BLaER1 (cell line): Measurements from ENCODE around the gene GABRG3.
A peak's percentile ranks its signal among the peaks of the same experiment; 100 is the strongest.

Experiments
- H3K27ac ChIP-seq: shearing (Covaris generic); formaldehyde crosslinking; 2 replicates; pipeline ENCODE4 v1.8.1; 2022
- H3K27me3 ChIP-seq: shearing (Covaris generic); formaldehyde crosslinking; 2 replicates; pipeline ENCODE4 v1.8.1; 2022
- H3K36me3 ChIP-seq: shearing (Covaris generic); formaldehyde crosslinking; 2 replicates; pipeline ENCODE4 v1.8.1; 2022
- H3K4me1 ChIP-seq: shearing (Covaris generic); formaldehyde crosslinking; 2 replicates; pipeline ENCODE4 v1.8.1; 2022
- H3K4me2 ChIP-seq: shearing (Covaris generic); formaldehyde crosslinking; 2 replicates; pipeline ENCODE4 v1.8.1; 2022
- H3K4me3 ChIP-seq: shearing (Covaris generic); formaldehyde crosslinking; 2 replicates; pipeline ENCODE4 v1.8.1; 2022
- H3K9ac ChIP-seq: shearing (Covaris generic); formaldehyde crosslinking; 2 replicates; pipeline ENCODE4 v1.8.1; 2022
- H3K9me3 ChIP-seq: shearing (Covaris generic); formaldehyde crosslinking; 2 replicates; pipeline ENCODE4 v1.8.1; 2022
- H4K20me1 ChIP-seq: shearing (Covaris generic); formaldehyde crosslinking; 2 replicates; pipeline ENCODE4 v1.8.1; 2022
- Cebpa-rat ChIP-seq: shearing (Covaris generic); IDR thresholded peaks from 2 replicates; pipeline ENCODE4 v1.8.1; 2022

Gene GABRG3

GRCh38 chr15:27579738-27580137 lies 608.8 kb downstream of the GABRG3 start:
- H3K27ac ChIP-seq = no peak overlapping the region
- H3K9ac ChIP-seq = no peak overlapping the region
- H4K20me1 ChIP-seq = no peaks in the 10 kb centered on the region
- no peak overlapping the region for H3K4me2 ChIP-seq
- TF ChIP-seq Cebpa-rat = no peak
- H3K9me3 ChIP-seq = no peaks in the 10 kb centered on the region
- no peaks in the 10 kb centered on the region for H3K27me3 ChIP-seq
- no peaks in the 10 kb centered on the region for H3K4me1 ChIP-seq
- H3K4me3 ChIP-seq = no peak overlapping the region
- H3K36me3 ChIP-seq = no peaks in the 10 kb centered on the region

GRCh38 chr15:27582726-27583410 lies 611.9 kb downstream of the GABRG3 start:
- no peak for TF ChIP-seq Cebpa-rat
- no peak overlapping the region for H3K4me3 ChIP-seq
- no peak overlapping the region for H3K9ac ChIP-seq
- no peak overlapping the region for H3K27ac ChIP-seq
- no peaks in the 10 kb centered on the region for H3K4me1 ChIP-seq
- H3K9me3 ChIP-seq = no peaks in the 10 kb centered on the region
- no peak overlapping the region for H3K4me2 ChIP-seq
- no peaks in the 10 kb centered on the region for H4K20me1 ChIP-seq
- H3K27me3 ChIP-seq = no peaks in the 10 kb centered on the region
- no peaks in the 10 kb centered on the region for H3K36me3 ChIP-seq

- Histone ChIP-seq H3K27ac (no peak overlapping the region), H3K36me3 (no peaks in the 10 kb centered on the region), H3K4me1 (peaks cover 2% of the 10 kb centered on the region), H3K9me3 (no peaks in the 10 kb centered on the region), H4K20me1 (no peaks in the 10 kb centered on the region), H3K4me2 (no peak overlapping the region), H3K27me3 (no peaks in the 10 kb centered on the region), H3K9ac (no peak overlapping the region), H3K4me3 (no peak overlapping the region)
- no peak for TF ChIP-seq Cebpa-rat
Measured at GRCh38 chr15:27583651-27584050, 612.7 kb downstream of the GABRG3 start.

GRCh38 chr15:27585041-27585640 lies 614.2 kb downstream of the GABRG3 start:
- TF ChIP-seq Cebpa-rat = no peak
- no peak overlapping the region for H3K9ac ChIP-seq
- no peaks in the 10 kb centered on the region for H3K27me3 ChIP-seq
- no peaks in the 10 kb centered on the region for H4K20me1 ChIP-seq
- no peak overlapping the region for H3K4me2 ChIP-seq
- peaks cover 16% of the 10 kb centered on the region for H3K4me1 ChIP-seq
- no peak overlapping the region for H3K4me3 ChIP-seq
- H3K27ac ChIP-seq = no peak overlapping the region
- no peaks in the 10 kb centered on the region for H3K9me3 ChIP-seq
- H3K36me3 ChIP-seq = no peaks in the 10 kb centered on the region

GRCh38 chr15:27587810-27588209 lies 616.8 kb downstream of the GABRG3 start:
- H3K9ac ChIP-seq = no peak overlapping the region
- no peak overlapping the region for H3K27ac ChIP-seq
- no peaks in the 10 kb centered on the region for H3K9me3 ChIP-seq
- H3K4me1 ChIP-seq = peaks cover 33% of the 10 kb centered on the region
- H3K4me3 ChIP-seq = no peak overlapping the region
- no peak for TF ChIP-seq Cebpa-rat
- H4K20me1 ChIP-seq = 0 out of 2 replicates have a peak, but pooled peaks cover 4% of the 10 kb centered on the region
- H3K36me3 ChIP-seq = no peaks in the 10 kb centered on the region
- H3K4me2 ChIP-seq = no peak overlapping the region
- H3K27me3 ChIP-seq = no peaks in the 10 kb centered on the region

- Histone ChIP-seq H3K9ac (no peak overlapping the region), H3K27ac (no peak overlapping the region; the same call in 1 of the 2 replicates), H3K9me3 (no peaks in the 10 kb centered on the region), H3K36me3 (no peaks in the 10 kb centered on the region), H3K27me3 (no peaks in the 10 kb centered on the region), H4K20me1 (0 out of 2 replicates have a peak, but pooled peaks cover 4% of the 10 kb centered on the region), H3K4me2 (peak overlapping the region; percentile 83), H3K4me1 (peaks cover 33% of the 10 kb centered on the region), H3K4me3 (no peak overlapping the region)
- no peak for TF ChIP-seq Cebpa-rat
Measured at GRCh38 chr15:27589260-27589659, 618.3 kb downstream of the GABRG3 start.

GRCh38 chr15:27589782-27590181 lies 618.8 kb downstream of the GABRG3 start:
- no peak overlapping the region for H3K27ac ChIP-seq
- H3K9ac ChIP-seq = no peak overlapping the region
- H3K4me1 ChIP-seq = peaks cover 33% of the 10 kb centered on the region
- no peak overlapping the region for H3K4me3 ChIP-seq
- H3K9me3 ChIP-seq = no peaks in the 10 kb centered on the region
- peak overlapping the region; percentile 83 for H3K4me2 ChIP-seq
- no peaks in the 10 kb centered on the region for H3K36me3 ChIP-seq
- no peak for TF ChIP-seq Cebpa-rat
- H4K20me1 ChIP-seq = 0 out of 2 replicates have a peak, but pooled peaks cover 4% of the 10 kb centered on the region
- H3K27me3 ChIP-seq = no peaks in the 10 kb centered on the region
